ENCODE measurements around the gene RTCA. TPM values are rescaled to one million over a fixed set of nuclear protein-coding genes. Genes with fewer than 3 reads are reported as not detected.
"Not testable (repeated sequence)": the region's sequence is repeated elsewhere in the genome, so short reads cannot be mapped to it uniquely, and the experiment has no call there.

RTCA gene
- total and polyA plus RNA-seq, 2 donors (not counting 1 experiment from before 2014, with no cell fraction given) = 15.7 to 31.0 TPM

GRCh38 chr1:100252901-100253300 lies 13.1 kb upstream of the RTCA start:
- H3K4me1 Mint-ChIP-seq = no peaks in the 10 kb centered on the region
- no peak overlapping the region for H3K4me3 ChIP-seq (ENCODE audit: control extremely low read depth in 1 of 5, extremely low read depth in 1 of 5, insufficient read depth in 1 of 5, low read depth in 2 of 5, low read length in 4 of 5)
- H3K27me3 Mint-ChIP-seq = peaks cover 4% of the 10 kb centered on the region

GRCh38 chr1:100253552-100253951 lies 12.5 kb upstream of the RTCA start:
- peaks cover 12 to 15% of the 10 kb centered on the region in 2 donors for H3K4me1 ChIP-seq (ENCODE audit: control insufficient read depth in 2 of 2, insufficient read depth in 2 of 2, low read length in 2 of 2)
- H3K4me3 ChIP-seq (ENCODE audit: control extremely low read depth in 1 of 5, extremely low read depth in 1 of 5, insufficient read depth in 1 of 5, low read depth in 2 of 5, low read length in 4 of 5) = no peak overlapping the region
- no peak for ATAC-seq (ENCODE audit: low read depth)
- H4K20me1 ChIP-seq (ENCODE audit: control insufficient read depth, insufficient read depth, low read length, poor library complexity, severe bottlenecking) = no peaks in the 10 kb centered on the region
- H3K27ac ChIP-seq (ENCODE audit: low read length in 2 of 2) = no peak overlapping the region
- H3K9me3 ChIP-seq (ENCODE audit: control extremely low read depth in 1 of 3, control insufficient read depth in 2 of 3, insufficient read depth in 1 of 3, low read length in 2 of 3) = no peaks in the 10 kb centered on the region
- POLR2A ChIA-PET = no interaction called here
- Mint-ChIP-seq H3K9me3 (ENCODE audit: insufficient read depth) (no peaks in the 10 kb centered on the region), H3K4me3 (no peak overlapping the region), H3K27ac (no peak overlapping the region), H3K27me3 (peaks cover 4% of the 10 kb centered on the region), H3K4me1 (no peaks in the 10 kb centered on the region)
- no peak overlapping the region for H3K4me2 ChIP-seq (replicated peaks; ENCODE audit: low read depth, low read length, poor library complexity, severe bottlenecking)
- CTCF ChIA-PET = no interaction called here
- no peak overlapping the region for H3K9ac ChIP-seq (ENCODE audit: low read length)
- peaks cover 10% of the 10 kb centered on the region for H3K79me2 ChIP-seq (ENCODE audit: control insufficient read depth, insufficient read depth, low read length)
- no peak overlapping the region for H2AFZ ChIP-seq (ENCODE audit: insufficient read depth, low read depth, low read length, poor library complexity, severe bottlenecking)
- intact Hi-C loops (cut with micrococcal nuclease) = no loop called here
- no peak for DNase-seq
- no peaks in the 10 kb centered on the region for H3K27me3 ChIP-seq (replicated peaks in 1 of 4; ENCODE audit: control extremely low read depth in 1 of 4, control insufficient read depth in 3 of 4, insufficient read depth in 4 of 4, low read length in 3 of 4)
- 79% methylated on average over 9 of the region's 10 CpGs for WGBS (ENCODE audit: insufficient coverage)
- TF ChIP-seq EZH2 (IDR thresholded peaks at IDR 0.05; ENCODE audit: borderline replicate concordance, insufficient read depth, low read depth, low read length, poor library complexity, severe bottlenecking) (no peak), CTCF (IDR thresholded peaks at IDR 0.05) (no peak)
- no peaks in the 10 kb centered on the region for H3K36me3 ChIP-seq (replicated peaks in 1 of 2; ENCODE audit: control extremely low read depth in 1 of 2, control insufficient read depth in 1 of 2, extremely low read depth in 1 of 2, insufficient read depth in 2 of 2, low read length in 1 of 2)

More at GRCh38 chr1:100252901-100253300, 13.1 kb upstream of the RTCA start:
- Mint-ChIP-seq H3K4me3 (no peak overlapping the region), H3K27ac (no peak overlapping the region), H3K9me3 (ENCODE audit: insufficient read depth) (no peaks in the 10 kb centered on the region)
- WGBS (ENCODE audit: insufficient coverage) = 95% methylated on average over 2 of the region's 4 CpGs
- Histone ChIP-seq H3K27ac (ENCODE audit: low read length in 2 of 2) (no peak overlapping the region), H3K79me2 (ENCODE audit: control insufficient read depth, insufficient read depth, low read length) (peaks cover 10% of the 10 kb centered on the region), H3K27me3 (replicated peaks in 1 of 4; ENCODE audit: control extremely low read depth in 1 of 4, control insufficient read depth in 3 of 4, insufficient read depth in 4 of 4, low read length in 3 of 4) (no peaks in the 10 kb centered on the region), H4K20me1 (ENCODE audit: control insufficient read depth, insufficient read depth, low read length, poor library complexity, severe bottlenecking) (no peaks in the 10 kb centered on the region), H3K4me1 (ENCODE audit: control insufficient read depth in 2 of 2, insufficient read depth in 2 of 2, low read length in 2 of 2) (peaks cover 12 to 15% of the 10 kb centered on the region in 2 donors), H3K9ac (ENCODE audit: low read length) (no peak overlapping the region), H3K36me3 (replicated peaks in 1 of 2; ENCODE audit: control extremely low read depth in 1 of 2, control insufficient read depth in 1 of 2, extremely low read depth in 1 of 2, insufficient read depth in 2 of 2, low read length in 1 of 2) (no peaks in the 10 kb centered on the region), H2AFZ (ENCODE audit: insufficient read depth, low read depth, low read length, poor library complexity, severe bottlenecking) (no peak overlapping the region), H3K9me3 (ENCODE audit: control extremely low read depth in 1 of 3, control insufficient read depth in 2 of 3, insufficient read depth in 1 of 3, low read length in 2 of 3) (no peaks in the 10 kb centered on the region), H3K4me2 (replicated peaks; ENCODE audit: low read depth, low read length, poor library complexity, severe bottlenecking) (no peak overlapping the region)
- DNase-seq (no peak), ATAC-seq (ENCODE audit: low read depth) (no peak)
- ChIA-PET POLR2A (no interaction called here), CTCF (no interaction called here)
- no peak for TF ChIP-seq EZH2 (IDR thresholded peaks at IDR 0.05; ENCODE audit: borderline replicate concordance, insufficient read depth, low read depth, low read length, poor library complexity, severe bottlenecking)
- TF ChIP-seq CTCF (IDR thresholded peaks at IDR 0.05) = no peak
- intact Hi-C loops (cut with micrococcal nuclease) = no loop called here

GRCh38 chr1:100256273-100256672 lies 9.7 kb upstream of the RTCA start:
- H3K9ac ChIP-seq (ENCODE audit: low read length); DNase-seq; POLR2A ChIA-PET; H3K4me3 Mint-ChIP-seq; H3K27ac ChIP-seq (ENCODE audit: low read length in 2 of 2); H3K4me2 ChIP-seq (replicated peaks; ENCODE audit: low read depth, low read length, poor library complexity, severe bottlenecking); H3K4me1 Mint-ChIP-seq; H3K27me3 ChIP-seq (replicated peaks in 1 of 4; ENCODE audit: control extremely low read depth in 1 of 4, control insufficient read depth in 3 of 4, insufficient read depth in 4 of 4, low read length in 3 of 4); H3K4me1 ChIP-seq (ENCODE audit: control insufficient read depth in 2 of 2, insufficient read depth in 2 of 2, low read length in 2 of 2); intact Hi-C loops (cut with micrococcal nuclease); H4K20me1 ChIP-seq (ENCODE audit: control insufficient read depth, insufficient read depth, low read length, poor library complexity, severe bottlenecking); H2AFZ ChIP-seq (ENCODE audit: insufficient read depth, low read depth, low read length, poor library complexity, severe bottlenecking); H3K79me2 ChIP-seq (ENCODE audit: control insufficient read depth, insufficient read depth, low read length); H3K9me3 Mint-ChIP-seq (ENCODE audit: insufficient read depth); H3K27ac Mint-ChIP-seq; ATAC-seq (ENCODE audit: low read depth); H3K27me3 Mint-ChIP-seq; H3K4me3 ChIP-seq (ENCODE audit: control extremely low read depth in 1 of 5, extremely low read depth in 1 of 5, insufficient read depth in 1 of 5, low read depth in 2 of 5, low read length in 4 of 5); H3K36me3 ChIP-seq (replicated peaks in 1 of 2; ENCODE audit: control extremely low read depth in 1 of 2, control insufficient read depth in 1 of 2, extremely low read depth in 1 of 2, insufficient read depth in 2 of 2, low read length in 1 of 2); H3K9me3 ChIP-seq (ENCODE audit: control extremely low read depth in 1 of 3, control insufficient read depth in 2 of 3, insufficient read depth in 1 of 3, low read length in 2 of 3): not testable (repeated sequence)
- CTCF ChIA-PET = interaction anchor here (1.1 kb wide), 1 partner anchor 199 kb away, joined by 4 read pairs; no protein-coding TSS in a partner anchor
- WGBS (ENCODE audit: insufficient coverage) = 83% methylated on average over 2 of the region's 5 CpGs
